DOHH2 (cell line): Measurements from ENCODE around the gene PYDC1.

ENCODE experiments used
- H3F3A ChIP-seq: fragments of 200-600 bp; sonication (generic), shearing (Covaris generic); 2 replicates; pipeline ENCODE4 v1.6.0; 2016; ENCODE audit warnings: antibody characterized with exemption, mild to moderate bottlenecking; ENCODE audit not compliant: control insufficient read depth, insufficient read depth
- H3K27ac ChIP-seq: fragments of 200-600 bp; sonication (generic); 2 replicates; pipeline ENCODE4 v1.5.1; 2014; ENCODE audit warnings: low read depth, mild to moderate bottlenecking, low read length, moderate library complexity
- H3K27me3 ChIP-seq: fragments of 200-600 bp; sonication (generic); 2 replicates; pipeline ENCODE4 v1.6.1; 2014; ENCODE audit warnings: mild to moderate bottlenecking, low read length, mixed read lengths; ENCODE audit not compliant: control insufficient read depth
- H3K36me3 ChIP-seq: fragments of 200-600 bp; sonication (generic); 2 replicates; pipeline ENCODE4 v1.6.1; 2014; ENCODE audit warnings: mild to moderate bottlenecking, low read length, moderate library complexity, mixed read lengths; ENCODE audit not compliant: control insufficient read depth
- H3K4me1 ChIP-seq: fragments of 200-600 bp; sonication (generic); 2 replicates; pipeline ENCODE4 v1.6.1; 2014; ENCODE audit warnings: mild to moderate bottlenecking, low read length, mixed read lengths; ENCODE audit not compliant: control insufficient read depth
- H3K4me2 ChIP-seq: fragments of 200-600 bp; sonication (generic); 2 replicates; pipeline ENCODE4 v1.6.0; 2014; ENCODE audit warnings: mild to moderate bottlenecking, low read length, moderate library complexity
- H3K4me3 ChIP-seq: fragments of 200-600 bp; sonication (generic); 2 replicates; pipeline ENCODE4 v1.5.1; 2014; ENCODE audit warnings: mild to moderate bottlenecking, low read length, mixed read lengths
- H3K79me2 ChIP-seq: fragments of 200-600 bp; sonication (generic); 2 replicates; pipeline ENCODE4 v1.6.1; 2014; ENCODE audit warnings: mild to moderate bottlenecking, low read length, mixed read lengths; ENCODE audit not compliant: control insufficient read depth
- H3K9me2 ChIP-seq: fragments of 200-600 bp; sonication (generic); replicated peaks from 2 replicates; pipeline ENCODE4 v1.6.1; 2014; ENCODE audit warnings: mild to moderate bottlenecking, low read length, mixed read lengths; ENCODE audit not compliant: control insufficient read depth
- H3K9me3 ChIP-seq: fragments of 200-600 bp; sonication (generic); 2 replicates; pipeline ENCODE4 v1.6.1; 2014; ENCODE audit warnings: antibody characterized with exemption, low read length, mixed read lengths; ENCODE audit not compliant: control insufficient read depth, insufficient read depth
- H4K20me1 ChIP-seq: fragments of 200-600 bp; sonication (generic); 2 replicates; pipeline ENCODE4 v1.6.0; 2014; ENCODE audit warnings: low read depth, mild to moderate bottlenecking, antibody characterized with exemption, low read length, moderate library complexity; ENCODE audit not compliant: control insufficient read depth, insufficient read depth
- EZH2phosphoT487 ChIP-seq: fragments of 200-600 bp; sonication (generic); IDR thresholded peaks from 2 replicates; pipeline ENCODE4 v1.6.1; 2017; ENCODE audit warnings: borderline replicate concordance, mild to moderate bottlenecking, antibody characterized with exemption, low read length, moderate library complexity, mixed read lengths
- TF ChIP-seq, protein P1 (sequence below): fragments of 200-600 bp; sonication (generic); IDR thresholded peaks from one replicate; pipeline ENCODE4 v1.5.1; 2014; ENCODE audit warnings: antibody characterized with exemption, mild to moderate bottlenecking, low read depth, low read length; ENCODE audit not compliant: poor library complexity, severe bottlenecking

The PYDC1 gene

DNA sequence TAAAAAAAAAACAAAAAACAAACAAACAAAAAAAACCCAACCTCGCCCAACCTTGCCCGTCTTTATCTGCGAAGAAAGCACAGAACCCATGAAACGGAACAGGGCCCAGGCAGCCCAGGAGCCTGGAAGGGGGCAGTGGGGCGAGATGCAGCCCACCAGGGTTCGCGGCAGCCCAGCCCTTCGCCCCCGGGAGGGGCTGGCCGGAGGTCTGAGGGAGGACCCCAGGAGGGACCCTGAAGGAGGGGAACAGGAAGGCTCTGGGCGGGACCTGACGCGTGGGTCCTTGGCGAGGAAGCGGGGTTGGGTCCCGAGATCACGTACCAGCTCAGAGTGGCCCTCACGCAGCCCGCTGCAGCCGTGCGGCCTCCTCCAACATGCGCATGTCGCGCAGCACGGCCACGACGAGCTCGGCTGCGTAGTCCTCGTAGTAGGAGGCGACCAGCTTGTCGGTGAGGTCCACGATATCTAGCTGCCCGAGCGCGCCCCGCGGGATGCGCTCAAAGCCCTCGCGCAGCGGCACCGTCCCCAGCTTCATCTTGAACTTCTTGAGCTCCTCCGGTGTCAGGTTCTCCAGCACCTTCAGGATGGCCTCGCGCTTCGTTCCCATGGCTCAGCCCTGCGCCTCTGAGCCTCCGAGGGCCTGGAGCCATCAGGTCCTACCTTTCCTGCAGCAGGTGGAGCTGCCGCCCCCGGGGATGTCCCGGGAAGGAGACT, at the start of gene PYDC1:
Gene PYDC1 (minus strand): TSS at position 714 of the 714 bp plus-strand sequence. CDS start 107 bp downstream, at position 607.
- Histone ChIP-seq H3K4me3 (no peak within 1 kb of the TSS), H4K20me1 (no peaks in the 10 kb centered on the region; the same call in 1 of the 2 replicates), H3K27ac (no peak within 1 kb of the TSS), H3K4me2 (no peak within 1 kb of the TSS), H3K4me1 (no peaks in the 10 kb centered on the region), H3K27me3 (peaks cover 40% of the 10 kb centered on the region), H3K36me3 (no peaks in the 10 kb centered on the region), H3F3A (no peaks in the 10 kb centered on the region), H3K79me2 (no peaks in the 10 kb centered on the region), H3K9me3 (no peaks in the 10 kb centered on the region), H3K9me2 (no peaks in the 10 kb centered on the region)
- TF ChIP-seq, protein P1, sequence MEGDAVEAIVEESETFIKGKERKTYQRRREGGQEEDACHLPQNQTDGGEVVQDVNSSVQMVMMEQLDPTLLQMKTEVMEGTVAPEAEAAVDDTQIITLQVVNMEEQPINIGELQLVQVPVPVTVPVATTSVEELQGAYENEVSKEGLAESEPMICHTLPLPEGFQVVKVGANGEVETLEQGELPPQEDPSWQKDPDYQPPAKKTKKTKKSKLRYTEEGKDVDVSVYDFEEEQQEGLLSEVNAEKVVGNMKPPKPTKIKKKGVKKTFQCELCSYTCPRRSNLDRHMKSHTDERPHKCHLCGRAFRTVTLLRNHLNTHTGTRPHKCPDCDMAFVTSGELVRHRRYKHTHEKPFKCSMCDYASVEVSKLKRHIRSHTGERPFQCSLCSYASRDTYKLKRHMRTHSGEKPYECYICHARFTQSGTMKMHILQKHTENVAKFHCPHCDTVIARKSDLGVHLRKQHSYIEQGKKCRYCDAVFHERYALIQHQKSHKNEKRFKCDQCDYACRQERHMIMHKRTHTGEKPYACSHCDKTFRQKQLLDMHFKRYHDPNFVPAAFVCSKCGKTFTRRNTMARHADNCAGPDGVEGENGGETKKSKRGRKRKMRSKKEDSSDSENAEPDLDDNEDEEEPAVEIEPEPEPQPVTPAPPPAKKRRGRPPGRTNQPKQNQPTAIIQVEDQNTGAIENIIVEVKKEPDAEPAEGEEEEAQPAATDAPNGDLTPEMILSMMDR, result no peak

DNA sequence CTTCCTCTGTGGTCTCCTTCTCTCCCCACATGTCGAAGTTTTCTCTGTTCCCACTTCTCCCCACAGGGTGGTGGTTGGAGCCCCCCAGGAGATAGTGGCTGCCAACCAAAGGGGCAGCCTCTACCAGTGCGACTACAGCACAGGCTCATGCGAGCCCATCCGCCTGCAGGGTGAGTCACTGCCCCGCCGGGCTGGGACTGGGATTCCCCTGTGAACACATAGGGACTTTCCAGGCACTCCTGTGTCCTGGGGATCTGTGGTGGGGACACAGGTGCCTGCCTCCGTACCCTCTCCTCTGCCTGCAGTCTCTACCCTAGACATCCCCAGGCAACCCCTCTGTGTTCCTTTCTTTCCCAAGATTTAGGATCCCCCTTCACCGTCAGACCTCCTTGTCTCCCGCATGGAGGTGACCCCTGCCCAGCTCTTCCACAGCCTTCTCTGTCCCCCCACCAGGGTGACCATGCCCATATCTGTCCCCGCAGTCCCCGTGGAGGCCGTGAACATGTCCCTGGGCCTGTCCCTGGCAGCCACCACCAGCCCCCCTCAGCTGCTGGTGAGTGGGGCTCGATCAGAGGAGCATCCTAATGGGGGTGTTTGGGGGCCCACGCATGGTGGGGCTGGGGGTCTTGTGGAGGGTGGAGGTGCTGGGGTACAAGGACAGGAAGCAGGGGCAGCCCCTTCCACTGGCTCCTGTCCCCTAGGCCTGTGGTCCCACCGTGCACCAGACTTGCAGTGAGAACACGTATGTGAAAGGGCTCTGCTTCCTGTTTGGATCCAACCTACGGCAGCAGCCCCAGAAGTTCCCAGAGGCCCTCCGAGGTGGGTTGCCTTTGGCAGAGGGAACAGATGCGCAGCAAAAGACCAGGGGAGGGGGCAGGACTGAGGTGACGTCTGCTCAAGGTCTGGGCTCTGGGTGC, 48.7 kb upstream of the PYDC1 start:
- TF ChIP-seq, protein P1, result no peak
- TF ChIP-seq EZH2phosphoT487, result no peak
- H3K27me3 ChIP-seq, result peaks cover 18% of the 10 kb centered on the region
- no peaks in the 10 kb centered on the region for H3K36me3 ChIP-seq
- no peaks in the 10 kb centered on the region for H3K4me1 ChIP-seq
- no peaks in the 10 kb centered on the region for H3F3A ChIP-seq
- no peaks in the 10 kb centered on the region for H3K79me2 ChIP-seq
- H3K4me3 ChIP-seq, result no peak overlapping the region
- H3K27ac ChIP-seq, result no peak overlapping the region
- no peaks in the 10 kb centered on the region for H4K20me1 ChIP-seq
- H3K4me2 ChIP-seq, result no peak overlapping the region
- no peaks in the 10 kb centered on the region for H3K9me3 ChIP-seq
- no peaks in the 10 kb centered on the region for H3K9me2 ChIP-seq

DNA sequence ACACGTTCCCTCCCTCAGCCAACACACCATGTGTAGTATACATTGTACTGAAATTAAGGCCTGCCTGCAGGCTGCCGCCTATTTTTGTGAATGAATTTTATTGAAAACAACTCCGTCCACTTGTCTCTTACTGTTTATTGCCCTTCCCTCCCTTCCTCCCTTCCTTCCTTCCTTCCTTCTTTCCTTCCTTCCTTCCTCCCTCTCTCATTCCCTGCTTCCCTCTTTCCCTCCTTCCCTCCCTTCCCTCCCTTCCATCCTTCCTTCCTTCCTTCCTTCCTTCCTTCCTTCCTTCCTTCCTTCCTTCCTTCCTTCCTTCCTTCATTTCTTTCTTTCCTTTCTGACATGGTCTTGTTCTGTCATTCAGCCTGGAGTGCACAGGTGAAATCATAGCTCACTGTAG, 45.1 kb upstream of the PYDC1 start:
- TF ChIP-seq EZH2phosphoT487, result no peak
- TF ChIP-seq, protein P1, result no peak
- Histone ChIP-seq H3F3A (no peaks in the 10 kb centered on the region), H3K9me3 (no peaks in the 10 kb centered on the region), H3K27me3 (peaks cover 25% of the 10 kb centered on the region), H3K9me2 (no peaks in the 10 kb centered on the region), H3K27ac (no peak overlapping the region), H4K20me1 (no peaks in the 10 kb centered on the region), H3K79me2 (no peaks in the 10 kb centered on the region), H3K4me2 (no peak overlapping the region), H3K4me3 (no peak overlapping the region), H3K4me1 (0 out of 2 replicates have a peak, but pooled peaks cover 3% of the 10 kb centered on the region), H3K36me3 (no peaks in the 10 kb centered on the region)
